Measurements from ENCODE around the gene ARRB1.
"Not testable (repeated sequence)": the region's sequence is repeated elsewhere in the genome, so short reads cannot be mapped to it uniquely, and the experiment has no call there.

ARRB1 gene

GRCh38 chr11:75351541-75351790, at the start of gene ARRB1:
TSS of gene ARRB1 (minus strand) at chr11:75351661. CDS start at chr11:75351607, 54 bp downstream.
- peak; percentile 80 for DNase-seq

GRCh38 chr11:75400146-75400865, 48.8 kb upstream of the ARRB1 start:
- no peak for DNase-seq

- DNase-seq = peak; percentile 96
Observed at GRCh38 chr11:75399344-75400145, 48.1 kb upstream of the ARRB1 start, which contains the start of gene RPS3. TSS of gene RPS3 (plus strand) at chr11:75399518. CDS start at chr11:75399548, 30 bp downstream.

GRCh38 chr11:75398906-75399305, 47.4 kb upstream of the ARRB1 start:
- DNase-seq = no peak

GRCh38 chr11:75394085-75394840, 42.8 kb upstream of the ARRB1 start:
- no peak for DNase-seq

- no peak for DNase-seq
Observed at GRCh38 chr11:75389925-75390324, 38.5 kb upstream of the ARRB1 start.

- DNase-seq = no peak
Observed at GRCh38 chr11:75389276-75389605, 37.8 kb upstream of the ARRB1 start.

GRCh38 chr11:75388386-75389275, 37.2 kb upstream of the ARRB1 start:
- peak; percentile 82 for DNase-seq

GRCh38 chr11:75387736-75388294, 36.4 kb upstream of the ARRB1 start:
- DNase-seq = no peak

GRCh38 chr11:75386942-75387630, 35.6 kb upstream of the ARRB1 start:
- peak; percentile 94 for DNase-seq

- peak; percentile 83 for DNase-seq
Observed at GRCh38 chr11:75384438-75385080, 33.1 kb upstream of the ARRB1 start.

- peak; percentile 81 for DNase-seq
Observed at GRCh38 chr11:75383246-75383645, 31.8 kb upstream of the ARRB1 start.

- peak; percentile 92 for DNase-seq
Observed at GRCh38 chr11:75380716-75381420, 29.4 kb upstream of the ARRB1 start.

GRCh38 chr11:75380245-75380644, 28.8 kb upstream of the ARRB1 start:
- no peak for DNase-seq

- not testable (repeated sequence) for DNase-seq
Observed at GRCh38 chr11:75378776-75379175, 27.3 kb upstream of the ARRB1 start.

- DNase-seq = peak; percentile 73
Observed at GRCh38 chr11:75376175-75376574, 24.7 kb upstream of the ARRB1 start.

GRCh38 chr11:75375626-75376025, 24.2 kb upstream of the ARRB1 start:
- no peak for DNase-seq

- DNase-seq = no peak
Observed at GRCh38 chr11:75374646-75375045, 23.2 kb upstream of the ARRB1 start.

GRCh38 chr11:75373201-75373600, 21.7 kb upstream of the ARRB1 start:
- no peak for DNase-seq
